GM10266 (cell line): ENCODE results near the gene TIGD3.

Source experiments
- DNase-seq: peaks from one replicate; pipeline ENCODE4 v3.0.0; 2012; ENCODE audit errors: extremely low spot score
- TF ChIP-seq, protein P1 (sequence below): IDR thresholded peaks from 2 replicates; pipeline ENCODE4 v1.5.1; 2012; ENCODE audit warnings: mild to moderate bottlenecking, low read depth; ENCODE audit not compliant: control insufficient read depth, insufficient read depth; ENCODE audit errors: missing control alignments

Gene TIGD3

DNA sequence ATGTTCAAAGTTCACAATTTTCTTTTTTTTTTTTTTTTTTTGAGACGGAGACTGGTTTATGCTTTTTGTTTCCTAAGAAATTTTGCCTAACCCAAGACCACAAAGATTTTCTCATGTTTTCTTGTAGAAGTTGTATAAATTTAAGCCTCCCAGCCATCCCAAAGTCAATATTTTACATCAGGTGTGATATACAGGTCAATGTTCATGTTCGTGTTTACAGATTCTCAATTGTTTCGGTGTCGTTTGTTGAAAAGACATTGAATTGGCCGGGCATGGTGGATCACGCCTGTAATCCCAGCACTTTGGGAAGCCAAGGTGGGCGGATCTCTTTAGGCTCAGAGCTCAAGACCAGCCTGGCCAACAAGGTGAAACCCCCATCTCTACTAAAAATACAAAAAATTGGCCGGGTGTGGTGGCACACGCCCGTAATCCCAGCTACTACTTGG lies 47.3 kb downstream of the TIGD3 start:
- TF ChIP-seq, protein P1, sequence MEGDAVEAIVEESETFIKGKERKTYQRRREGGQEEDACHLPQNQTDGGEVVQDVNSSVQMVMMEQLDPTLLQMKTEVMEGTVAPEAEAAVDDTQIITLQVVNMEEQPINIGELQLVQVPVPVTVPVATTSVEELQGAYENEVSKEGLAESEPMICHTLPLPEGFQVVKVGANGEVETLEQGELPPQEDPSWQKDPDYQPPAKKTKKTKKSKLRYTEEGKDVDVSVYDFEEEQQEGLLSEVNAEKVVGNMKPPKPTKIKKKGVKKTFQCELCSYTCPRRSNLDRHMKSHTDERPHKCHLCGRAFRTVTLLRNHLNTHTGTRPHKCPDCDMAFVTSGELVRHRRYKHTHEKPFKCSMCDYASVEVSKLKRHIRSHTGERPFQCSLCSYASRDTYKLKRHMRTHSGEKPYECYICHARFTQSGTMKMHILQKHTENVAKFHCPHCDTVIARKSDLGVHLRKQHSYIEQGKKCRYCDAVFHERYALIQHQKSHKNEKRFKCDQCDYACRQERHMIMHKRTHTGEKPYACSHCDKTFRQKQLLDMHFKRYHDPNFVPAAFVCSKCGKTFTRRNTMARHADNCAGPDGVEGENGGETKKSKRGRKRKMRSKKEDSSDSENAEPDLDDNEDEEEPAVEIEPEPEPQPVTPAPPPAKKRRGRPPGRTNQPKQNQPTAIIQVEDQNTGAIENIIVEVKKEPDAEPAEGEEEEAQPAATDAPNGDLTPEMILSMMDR, result no peak
- no peak for DNase-seq

DNA sequence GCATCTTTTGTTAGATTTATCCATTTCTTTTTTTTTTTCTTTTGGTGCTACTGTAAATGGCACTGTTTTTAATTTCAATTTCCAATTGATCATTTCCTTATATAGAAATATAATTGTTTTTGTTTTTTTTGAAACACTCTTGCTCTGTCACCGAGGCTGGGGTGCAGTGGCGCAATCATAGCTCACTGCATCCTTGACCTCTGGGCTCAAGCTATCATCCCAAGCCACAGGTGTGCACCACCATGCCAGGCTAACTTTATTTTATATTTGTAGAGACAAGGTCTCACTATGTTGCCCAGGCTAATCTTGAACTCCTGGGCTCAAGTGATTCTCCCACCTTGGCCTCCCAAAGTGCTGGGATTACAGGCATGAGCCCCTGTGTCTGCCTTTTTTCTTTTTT lies 48.2 kb downstream of the TIGD3 start:
- TF ChIP-seq, protein P1, result no peak

DNA sequence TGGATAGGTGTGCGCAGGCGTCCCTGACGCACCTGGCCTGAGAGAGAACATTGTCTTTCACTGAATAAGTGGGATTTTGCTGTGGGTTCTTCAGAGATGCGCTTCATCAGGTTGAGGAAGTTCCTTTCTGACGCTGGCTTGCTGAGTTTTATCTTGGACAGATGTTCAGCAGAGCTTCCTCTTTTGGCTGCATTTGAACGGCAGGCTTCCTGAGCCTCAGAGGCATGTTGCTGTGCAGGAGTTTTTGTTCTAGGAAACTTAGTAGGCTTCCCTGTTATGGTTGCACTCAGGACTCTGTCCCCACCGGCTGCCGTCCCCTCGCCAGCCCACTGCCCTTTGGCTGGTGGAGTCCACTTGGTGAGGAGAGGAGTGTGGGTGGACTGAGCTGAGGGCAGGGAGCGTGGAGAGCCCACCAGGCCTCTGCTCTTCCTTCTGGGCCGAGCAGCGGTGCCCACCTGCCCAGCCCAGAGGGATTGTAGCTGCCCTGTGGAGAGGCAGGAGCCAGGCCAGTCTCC lies 49.1 kb downstream of the TIGD3 start:
- no peak for DNase-seq
- TF ChIP-seq, protein P1, result no peak

More for the DNA sequence above, 48.2 kb downstream of the TIGD3 start:
- DNase-seq, result no peak

DNA sequence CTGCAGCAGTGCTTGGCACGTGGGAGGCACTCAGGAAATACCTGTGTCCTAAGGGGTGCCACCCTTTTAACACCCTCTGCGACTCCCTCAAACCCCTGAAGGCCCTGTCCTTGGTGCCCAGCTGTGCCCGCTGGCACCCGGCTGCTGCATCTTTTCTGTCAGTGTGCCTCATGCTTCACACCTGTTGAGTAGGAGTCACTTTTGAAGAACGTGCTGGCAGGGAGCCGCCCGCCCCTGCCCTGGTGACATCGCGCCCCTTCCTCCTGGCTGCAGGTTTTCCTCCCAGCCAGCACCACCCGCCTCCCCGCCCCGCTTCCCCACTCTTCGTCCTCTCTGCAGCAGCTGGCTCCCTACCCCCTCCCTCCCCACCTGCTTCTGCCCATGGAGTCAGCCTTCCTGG lies 49.7 kb downstream of the TIGD3 start:
- no peak for DNase-seq
- TF ChIP-seq, protein P1, result no peak

DNA sequence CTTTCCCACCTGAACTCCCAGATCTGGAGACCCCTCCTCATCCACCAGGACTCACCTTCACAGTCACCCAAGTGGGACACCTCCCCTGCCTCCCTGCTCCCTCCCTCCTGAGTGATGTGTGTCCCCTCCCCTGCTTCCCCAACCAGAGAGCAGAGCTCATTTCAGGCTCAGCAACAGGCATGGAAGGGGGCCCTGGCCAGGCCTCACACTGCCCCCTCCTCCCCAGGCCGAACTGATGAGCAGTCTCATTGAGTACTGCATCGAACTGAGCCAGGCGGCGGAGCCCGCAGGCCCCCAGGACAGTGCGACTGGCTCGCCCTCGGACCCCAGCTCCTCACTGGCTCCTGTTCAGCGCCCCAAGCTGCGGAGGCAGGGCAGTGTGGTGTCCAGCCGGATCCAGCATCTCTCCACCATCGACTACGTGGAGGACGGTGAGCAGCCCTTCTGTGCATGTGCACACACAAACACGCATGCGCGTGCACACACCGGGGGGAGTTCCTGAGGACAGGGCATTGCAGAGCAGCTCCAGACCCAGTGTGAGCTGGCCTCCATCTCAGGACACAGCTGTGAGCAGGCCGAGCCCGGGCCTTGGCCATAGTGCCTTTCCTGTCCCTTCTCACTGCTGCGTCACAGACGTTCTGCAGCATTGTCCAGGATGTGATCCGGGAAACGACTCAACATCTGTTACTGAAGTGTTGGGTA lies 50.2 kb downstream of the TIGD3 start:
- no peak for DNase-seq
- TF ChIP-seq, protein P1, result no peak
